Astrocyte (in vitro differentiated cells and primary cell): ENCODE data around the gene C9orf50. TPM values are rescaled to one million over a fixed set of nuclear protein-coding genes. Genes with fewer than 3 reads are reported as not detected.
A peak's percentile ranks its signal among the peaks of the same experiment; 100 is the strongest.

Experiments
- DNase-seq: peaks from one replicate; pipeline ENCODE4 v3.0.0-alpha.2; 2010; ENCODE audit warnings: low read depth
- FAIRE-seq: peaks from 2 replicates; lab custom pipeline; 2011; peaks lifted over from hg19 to GRCh38; lab: Jason Lieb, UNC
- H2AFZ ChIP-seq: 2 replicates; pipeline ENCODE4 v1.6.0; 2012; ENCODE audit warnings: low read depth, low read length, inconsistent platforms
- H3K27ac ChIP-seq: 2 replicates; pipeline ENCODE4 v1.5.1; 2011; ENCODE audit warnings: low read depth, low read length, inconsistent platforms
- H3K27me3 ChIP-seq: 2 replicates; pipeline ENCODE4 v1.6.0; 2011; ENCODE audit warnings: low read length, inconsistent platforms; ENCODE audit not compliant: insufficient read depth
- H3K36me3 ChIP-seq: 2 replicates; pipeline ENCODE4 v1.5.1; 2011; ENCODE audit warnings: low read length, inconsistent platforms; ENCODE audit not compliant: insufficient read depth
- H3K4me1 ChIP-seq: 2 replicates; pipeline ENCODE4 v1.5.1; 2011; ENCODE audit warnings: low read length, inconsistent platforms; ENCODE audit not compliant: insufficient read depth
- H3K4me2 ChIP-seq: 2 replicates; pipeline ENCODE4 v1.6.0; 2012; ENCODE audit warnings: low read length, inconsistent platforms
- H3K4me3 ChIP-seq: 2 replicates; pipeline ENCODE4 v1.5.1; 2011; ENCODE audit warnings: low read depth, mild to moderate bottlenecking, low read length, inconsistent platforms; ENCODE audit not compliant: insufficient read depth
- H3K79me2 ChIP-seq: 2 replicates; pipeline ENCODE4 v1.6.0; 2012; ENCODE audit warnings: mild to moderate bottlenecking, low read length, inconsistent platforms; ENCODE audit not compliant: insufficient read depth
- H3K9ac ChIP-seq: 2 replicates; pipeline ENCODE4 v1.6.0; 2012; ENCODE audit warnings: mild to moderate bottlenecking, low read length, inconsistent platforms
- H3K9me3 ChIP-seq: 2 replicates; pipeline ENCODE4 v1.5.1; 2012; ENCODE audit warnings: low read depth, mild to moderate bottlenecking, low read length, inconsistent platforms; ENCODE audit not compliant: insufficient read depth
- H4K20me1 ChIP-seq: 2 replicates; pipeline ENCODE4 v1.6.0; 2012; ENCODE audit warnings: low read length, inconsistent platforms; ENCODE audit not compliant: insufficient read depth
- H3K27ac Mint-ChIP-seq: one replicate; pipeline ENCODE4 v1.8.0; 2021; ENCODE audit warnings: mild to moderate bottlenecking, mixed read lengths; ENCODE audit not compliant: unreplicated experiment
- H3K27me3 Mint-ChIP-seq: one replicate; pipeline ENCODE4 v1.8.0; 2021; ENCODE audit warnings: low read depth, mixed read lengths; ENCODE audit not compliant: unreplicated experiment
- H3K36me3 Mint-ChIP-seq: one replicate; pipeline ENCODE4 v1.8.0; 2021; ENCODE audit warnings: low read depth, mixed read lengths; ENCODE audit not compliant: unreplicated experiment
- H3K4me1 Mint-ChIP-seq: one replicate; pipeline ENCODE4 v1.8.0; 2021; ENCODE audit warnings: low read depth, mixed read lengths; ENCODE audit not compliant: unreplicated experiment
- H3K4me3 Mint-ChIP-seq: one replicate; pipeline ENCODE4 v1.8.0; 2021; ENCODE audit warnings: mild to moderate bottlenecking, moderate library complexity, mixed read lengths; ENCODE audit not compliant: unreplicated experiment
- H3K9me3 Mint-ChIP-seq: one replicate; pipeline ENCODE4 v1.8.0; 2021; ENCODE audit warnings: mild to moderate bottlenecking, mixed read lengths; ENCODE audit not compliant: unreplicated experiment
- CTCF ChIP-seq: IDR thresholded peaks from 2 replicates; pipeline ENCODE4 v1.5.1; 2011; ENCODE audit warnings: low read depth, mild to moderate bottlenecking, inconsistent platforms, low read length, moderate library complexity; ENCODE audit not compliant: insufficient read depth
- EZH2 ChIP-seq: IDR thresholded peaks from 2 replicates; pipeline ENCODE4 v1.6.1; 2012; ENCODE audit warnings: mild to moderate bottlenecking, low read length, inconsistent platforms; ENCODE audit not compliant: insufficient read depth
- total RNA-seq: library from RNA; stranded (reverse); gene quantifications from 2 replicates; pipeline ENCODE4 v1.2.1, GENCODE V29; 2021

Gene C9orf50
- total RNA-seq, 1 donor from 2014 or later: 0.41 TPM

- no peak for FAIRE-seq
- H3K4me3 Mint-ChIP-seq: no peak overlapping the region
Observed at GRCh38 chr9:129604056-129604765, 16.7 kb downstream of the C9orf50 start.

GRCh38 chr9:129602598-129603415 lies 18.1 kb downstream of the C9orf50 start:
- no peak for FAIRE-seq
- no peak for TF ChIP-seq EZH2
- no peak for TF ChIP-seq CTCF

More at GRCh38 chr9:129604056-129604765, 16.7 kb downstream of the C9orf50 start:
- Histone ChIP-seq H2AFZ (no peak overlapping the region), H3K36me3 (no peaks in the 10 kb centered on the region), H3K4me2 (no peak overlapping the region), H3K9me3 (no peaks in the 10 kb centered on the region), H3K27me3 (no peaks in the 10 kb centered on the region), H4K20me1 (no peaks in the 10 kb centered on the region), H3K4me1 (peaks cover 7% of the 10 kb centered on the region), H3K4me3 (no peak overlapping the region), H3K27ac (no peak overlapping the region), H3K9ac (no peak overlapping the region), H3K79me2 (no peaks in the 10 kb centered on the region)
- Mint-ChIP-seq H3K27ac (no peak overlapping the region), H3K4me1 (peaks cover 12% of the 10 kb centered on the region), H3K36me3 (no peaks in the 10 kb centered on the region), H3K9me3 (no peaks in the 10 kb centered on the region), H3K27me3 (no peaks in the 10 kb centered on the region)
- no peak for DNase-seq
- TF ChIP-seq CTCF: no peak
- TF ChIP-seq EZH2: no peak

More at GRCh38 chr9:129602598-129603415, 18.1 kb downstream of the C9orf50 start:
- H3K4me3 ChIP-seq: no peak overlapping the region
- H3K36me3 ChIP-seq: no peaks in the 10 kb centered on the region
- no peaks in the 10 kb centered on the region for H3K9me3 ChIP-seq
- peaks cover 19% of the 10 kb centered on the region for H3K4me1 Mint-ChIP-seq
- H3K27me3 ChIP-seq: no peaks in the 10 kb centered on the region
- no peak for DNase-seq
- H3K27me3 Mint-ChIP-seq: no peaks in the 10 kb centered on the region
- H4K20me1 ChIP-seq: no peaks in the 10 kb centered on the region
- H3K36me3 Mint-ChIP-seq: no peaks in the 10 kb centered on the region
- no peak overlapping the region for H3K9ac ChIP-seq
- no peaks in the 10 kb centered on the region for H3K79me2 ChIP-seq
- H3K4me2 ChIP-seq: peak overlapping the region; percentile 15
- H3K4me1 ChIP-seq: peaks cover 11% of the 10 kb centered on the region
- H2AFZ ChIP-seq: peak overlapping the region; percentile 0
- no peak overlapping the region for H3K27ac ChIP-seq
- H3K27ac Mint-ChIP-seq: no peak overlapping the region
- no peaks in the 10 kb centered on the region for H3K9me3 Mint-ChIP-seq
- H3K4me3 Mint-ChIP-seq: no peak overlapping the region
